Osteoblast (primary cell): ENCODE data around the gene AQP7. TPM values are rescaled to one million over a fixed set of nuclear protein-coding genes. Genes with fewer than 3 reads are reported as not detected.

Experiments used
- DNase-seq: peaks from one replicate; pipeline ENCODE4 v3.0.0; 2011; ENCODE audit warnings: low spot score, mixed read lengths; ENCODE audit not compliant: insufficient read length; ENCODE audit errors: missing footprints
- H2AFZ ChIP-seq: 2 replicates; pipeline ENCODE4 v1.6.0; 2011; ENCODE audit warnings: mild to moderate bottlenecking, low read length
- H3K27ac ChIP-seq: 2 replicates; pipeline ENCODE4 v1.5.1; 2011; ENCODE audit warnings: mild to moderate bottlenecking, low read depth, low read length, moderate library complexity
- H3K27me3 ChIP-seq: 2 replicates; pipeline ENCODE4 v1.6.0; 2012; ENCODE audit warnings: mild to moderate bottlenecking, control low read depth, inconsistent platforms, low read length, moderate library complexity; ENCODE audit not compliant: insufficient read depth
- H3K36me3 ChIP-seq: 2 replicates; pipeline ENCODE4 v1.5.1; 2011; ENCODE audit warnings: mild to moderate bottlenecking, low read length, control low read depth, moderate library complexity; ENCODE audit not compliant: insufficient read depth
- H3K4me1 ChIP-seq: 2 replicates; pipeline ENCODE4 v1.5.1; 2011; ENCODE audit warnings: mild to moderate bottlenecking, low read length, control low read depth, moderate library complexity; ENCODE audit not compliant: insufficient read depth
- H3K4me2 ChIP-seq: 2 replicates; pipeline ENCODE4 v1.6.0; 2011; ENCODE audit warnings: mild to moderate bottlenecking, low read length; ENCODE audit not compliant: insufficient read depth
- H3K4me3 ChIP-seq: fragments of 200-600 bp; sonication (generic); 3 replicates; pipeline ENCODE4 v1.5.1; 2012; ENCODE audit warnings: mild to moderate bottlenecking, low read length, inconsistent platforms; ENCODE audit not compliant: insufficient read depth
- H3K79me2 ChIP-seq: 2 replicates; pipeline ENCODE4 v1.6.0; 2012; ENCODE audit warnings: mild to moderate bottlenecking, low read length, control low read depth, inconsistent platforms; ENCODE audit not compliant: insufficient read depth
- H3K9me3 ChIP-seq: 2 replicates; pipeline ENCODE4 v1.5.1; 2011; ENCODE audit warnings: low read depth, low read length, control low read depth
- H4K20me1 ChIP-seq: 2 replicates; pipeline ENCODE4 v1.6.0; 2012; ENCODE audit warnings: mild to moderate bottlenecking, low read length, control low read depth; ENCODE audit not compliant: insufficient read depth
- CTCF ChIP-seq: IDR thresholded peaks from 2 replicates; pipeline ENCODE4 v1.5.1; 2011; ENCODE audit warnings: mild to moderate bottlenecking, low read depth, low read length, moderate library complexity; ENCODE audit errors: extremely low read depth
- total RNA-seq: library from RNA; depleted of rRNA; stranded (reverse); fragments of >200 nt; gene quantifications from 2 replicates; pipeline ENCODE4 v1.2.3, GENCODE V29; 2012

Gene AQP7
- total RNA-seq, 1 donor: not detected

- Histone ChIP-seq H3K4me1 (peaks cover 14% of the 10 kb centered on the region), H3K4me2 (no peak overlapping the region), H3K79me2 (no peaks in the 10 kb centered on the region), H3K27ac (no peak overlapping the region), H3K9me3 (no peaks in the 10 kb centered on the region), H3K4me3 (no peak overlapping the region), H3K36me3 (no peaks in the 10 kb centered on the region), H3K27me3 (peaks cover 25% of the 10 kb centered on the region), H2AFZ (no peak overlapping the region), H4K20me1 (no peaks in the 10 kb centered on the region)
- TF ChIP-seq CTCF: no peak
- peak; percentile 56 for DNase-seq
Observed at GRCh38 chr9:33443464-33444154, 41.2 kb upstream of the AQP7 start.

- Histone ChIP-seq H2AFZ (no peak overlapping the region), H3K79me2 (no peaks in the 10 kb centered on the region), H3K9me3 (no peaks in the 10 kb centered on the region), H3K4me1 (peaks cover 14% of the 10 kb centered on the region), H4K20me1 (no peaks in the 10 kb centered on the region), H3K27me3 (peaks cover 20% of the 10 kb centered on the region), H3K4me2 (no peak overlapping the region), H3K36me3 (no peaks in the 10 kb centered on the region), H3K4me3 (no peak overlapping the region), H3K27ac (no peak overlapping the region)
- TF ChIP-seq CTCF: no peak
- DNase-seq: peak; percentile 62
Observed at GRCh38 chr9:33443047-33443446, 40.7 kb upstream of the AQP7 start.

GRCh38 chr9:33442125-33442524 is 39.8 kb upstream of the AQP7 start:
- Histone ChIP-seq H3K27ac (no peak overlapping the region), H2AFZ (no peak overlapping the region), H3K79me2 (no peaks in the 10 kb centered on the region), H3K4me2 (no peak overlapping the region), H3K36me3 (no peaks in the 10 kb centered on the region), H3K9me3 (no peaks in the 10 kb centered on the region), H3K4me1 (peaks cover 7% of the 10 kb centered on the region), H4K20me1 (no peaks in the 10 kb centered on the region), H3K27me3 (peaks cover 17% of the 10 kb centered on the region), H3K4me3 (no peak overlapping the region)
- no peak for DNase-seq
- no peak for TF ChIP-seq CTCF

- Histone ChIP-seq H3K4me3 (no peak overlapping the region), H4K20me1 (no peaks in the 10 kb centered on the region), H3K27me3 (peaks cover 28% of the 10 kb centered on the region), H3K9me3 (no peaks in the 10 kb centered on the region), H3K4me1 (no peaks in the 10 kb centered on the region), H3K27ac (no peak overlapping the region), H3K4me2 (no peak overlapping the region), H3K36me3 (no peaks in the 10 kb centered on the region), H3K79me2 (no peaks in the 10 kb centered on the region), H2AFZ (no peak overlapping the region)
- no peak for TF ChIP-seq CTCF
- peak; percentile 61 for DNase-seq
Observed at GRCh38 chr9:33440609-33441008, 38.2 kb upstream of the AQP7 start.
